ENCODE measurements around the gene PPBP.

PPBP gene

GRCh38 chr4:74028504-74028903, 40.5 kb upstream of the PPBP start:
- no peaks in the 10 kb centered on the region for H3K27me3 ChIP-seq
- no peak for DNase-seq
- TF ChIP-seq CTCF (IDR thresholded peaks at IDR 0.05; ENCODE audit: low read depth, low read length): no peak
- no peaks in the 10 kb centered on the region for H3K36me3 ChIP-seq
- no peak overlapping the region for H3K4me3 ChIP-seq (ENCODE audit: low read depth, low read length)
- H3K9me3 ChIP-seq: no peaks in the 10 kb centered on the region
- H3K4me1 ChIP-seq: no peaks in the 10 kb centered on the region

GRCh38 chr4:74023709-74024108, 35.7 kb upstream of the PPBP start:
- Histone ChIP-seq H3K27me3 (no peaks in the 10 kb centered on the region), H3K4me1 (no peaks in the 10 kb centered on the region), H3K36me3 (no peaks in the 10 kb centered on the region), H3K9me3 (no peaks in the 10 kb centered on the region), H3K4me3 (ENCODE audit: low read depth, low read length) (no peak overlapping the region)
- no peak for TF ChIP-seq CTCF (IDR thresholded peaks at IDR 0.05; ENCODE audit: low read depth, low read length)
- no peak for DNase-seq

GRCh38 chr4:74021601-74022000, 33.6 kb upstream of the PPBP start:
- Histone ChIP-seq H3K9me3 (no peaks in the 10 kb centered on the region), H3K4me1 (no peaks in the 10 kb centered on the region), H3K4me3 (ENCODE audit: low read depth, low read length) (no peak overlapping the region), H3K36me3 (no peaks in the 10 kb centered on the region), H3K27me3 (no peaks in the 10 kb centered on the region)
- DNase-seq: no peak
- no peak for TF ChIP-seq CTCF (IDR thresholded peaks at IDR 0.05; ENCODE audit: low read depth, low read length)

GRCh38 chr4:74018771-74019170, 30.8 kb upstream of the PPBP start:
- no peaks in the 10 kb centered on the region for H3K4me1 ChIP-seq
- no peaks in the 10 kb centered on the region for H3K36me3 ChIP-seq
- DNase-seq: no peak
- H3K4me3 ChIP-seq (ENCODE audit: low read depth, low read length): no peak overlapping the region
- H3K9me3 ChIP-seq: no peaks in the 10 kb centered on the region
- H3K27me3 ChIP-seq: no peaks in the 10 kb centered on the region
- TF ChIP-seq CTCF (IDR thresholded peaks at IDR 0.05; ENCODE audit: low read depth, low read length): no peak

- H3K36me3 ChIP-seq: no peaks in the 10 kb centered on the region
- H3K27me3 ChIP-seq: no peaks in the 10 kb centered on the region
- H3K9me3 ChIP-seq: no peaks in the 10 kb centered on the region
- no peak for TF ChIP-seq CTCF (IDR thresholded peaks at IDR 0.05; ENCODE audit: low read depth, low read length)
- H3K4me1 ChIP-seq: no peaks in the 10 kb centered on the region
- no peak overlapping the region for H3K4me3 ChIP-seq (ENCODE audit: low read depth, low read length)
- no peak for DNase-seq
These were observed 30.1 kb upstream of the PPBP start for GRCh38 chr4:74018116-74018515.

GRCh38 chr4:74016068-74016467, 28.1 kb upstream of the PPBP start:
- DNase-seq: no peak
- no peak for TF ChIP-seq CTCF (IDR thresholded peaks at IDR 0.05; ENCODE audit: low read depth, low read length)
- Histone ChIP-seq H3K4me1 (no peaks in the 10 kb centered on the region), H3K9me3 (no peaks in the 10 kb centered on the region), H3K4me3 (ENCODE audit: low read depth, low read length) (no peak overlapping the region), H3K27me3 (no peaks in the 10 kb centered on the region), H3K36me3 (no peaks in the 10 kb centered on the region)

Data from BE2C (cell line).